OCI-LY7 (cell line): Measurements from ENCODE around the gene ZFYVE16.

Experiments used
- EZH2phosphoT487 ChIP-seq: fragments of 200-600 bp; sonication (generic); IDR thresholded peaks from 2 replicates; pipeline ENCODE4 v1.6.1; 2018; ENCODE audit warnings: low read depth, borderline replicate concordance, mild to moderate bottlenecking, mixed run types, antibody characterized with exemption, low read length, moderate library complexity, mixed read lengths
- TF ChIP-seq, protein P1 (sequence below): fragments of 200-600 bp; sonication (generic); conservative IDR thresholded peaks from 2 replicates; pipeline ENCODE4 v1.5.1; 2014; ENCODE audit warnings: mild to moderate bottlenecking, antibody characterized with exemption, low read length, moderate library complexity, mixed read lengths

DNA sequence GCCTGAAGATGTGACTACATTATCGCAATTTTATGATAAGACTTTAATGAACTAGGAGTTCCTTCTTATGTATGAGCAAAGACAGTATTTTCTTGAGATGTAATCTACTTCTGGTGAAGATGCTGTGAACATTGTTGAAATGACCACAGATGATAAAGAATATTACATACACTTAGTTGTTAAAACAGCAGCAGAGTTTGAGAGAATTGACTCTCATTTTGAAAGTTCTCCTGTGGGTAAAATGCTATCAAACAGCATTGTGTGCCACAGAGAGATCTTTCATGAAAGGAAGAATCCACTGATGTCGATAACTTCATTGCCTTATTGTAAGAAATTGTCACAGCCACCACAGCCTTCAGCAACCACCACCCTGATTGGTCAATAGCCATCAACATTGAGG lies 88.0 kb downstream of the ZFYVE16 start:
- TF ChIP-seq EZH2phosphoT487: no peak
- TF ChIP-seq, protein P1, sequence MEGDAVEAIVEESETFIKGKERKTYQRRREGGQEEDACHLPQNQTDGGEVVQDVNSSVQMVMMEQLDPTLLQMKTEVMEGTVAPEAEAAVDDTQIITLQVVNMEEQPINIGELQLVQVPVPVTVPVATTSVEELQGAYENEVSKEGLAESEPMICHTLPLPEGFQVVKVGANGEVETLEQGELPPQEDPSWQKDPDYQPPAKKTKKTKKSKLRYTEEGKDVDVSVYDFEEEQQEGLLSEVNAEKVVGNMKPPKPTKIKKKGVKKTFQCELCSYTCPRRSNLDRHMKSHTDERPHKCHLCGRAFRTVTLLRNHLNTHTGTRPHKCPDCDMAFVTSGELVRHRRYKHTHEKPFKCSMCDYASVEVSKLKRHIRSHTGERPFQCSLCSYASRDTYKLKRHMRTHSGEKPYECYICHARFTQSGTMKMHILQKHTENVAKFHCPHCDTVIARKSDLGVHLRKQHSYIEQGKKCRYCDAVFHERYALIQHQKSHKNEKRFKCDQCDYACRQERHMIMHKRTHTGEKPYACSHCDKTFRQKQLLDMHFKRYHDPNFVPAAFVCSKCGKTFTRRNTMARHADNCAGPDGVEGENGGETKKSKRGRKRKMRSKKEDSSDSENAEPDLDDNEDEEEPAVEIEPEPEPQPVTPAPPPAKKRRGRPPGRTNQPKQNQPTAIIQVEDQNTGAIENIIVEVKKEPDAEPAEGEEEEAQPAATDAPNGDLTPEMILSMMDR: no peak
